Measurements from ENCODE around the gene STARD13. TPM values are rescaled to one million over a fixed set of nuclear protein-coding genes. Genes with fewer than 3 reads are reported as not detected.
A peak's percentile ranks its signal among the peaks of the same experiment; 100 is the strongest.

Gene STARD13
- total RNA-seq, 1 donor from 2014 or later = 61.0 TPM

DNA sequence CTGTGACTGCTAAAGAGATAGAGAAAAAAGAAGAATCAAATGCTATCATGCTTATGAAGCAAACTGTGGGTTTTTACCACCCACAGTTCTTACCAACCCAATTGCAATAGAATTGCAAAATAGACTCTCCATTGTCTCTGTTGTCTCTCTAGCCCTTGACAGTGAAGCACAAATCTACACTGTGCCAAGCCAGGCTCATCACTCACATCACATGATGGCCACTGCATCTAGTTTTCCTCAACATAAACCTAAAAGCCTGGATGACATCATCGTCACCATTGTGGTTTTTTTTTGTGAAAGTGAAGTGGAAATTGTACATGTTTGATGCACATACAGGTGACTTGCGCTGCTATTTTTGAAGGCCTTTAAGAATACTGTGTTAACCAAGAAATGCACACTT, 213.3 kb downstream of the STARD13 start:
- no peak for DNase-seq
- H3K9me3 ChIP-seq = no peaks in the 10 kb centered on the region
- H3K27ac ChIP-seq = no peak overlapping the region
- intact Hi-C loops (cut with DNase I) = no loop called here
- H3K36me3 ChIP-seq = no peaks in the 10 kb centered on the region
- ATAC-seq = no peak
- TF ChIP-seq, protein P1, sequence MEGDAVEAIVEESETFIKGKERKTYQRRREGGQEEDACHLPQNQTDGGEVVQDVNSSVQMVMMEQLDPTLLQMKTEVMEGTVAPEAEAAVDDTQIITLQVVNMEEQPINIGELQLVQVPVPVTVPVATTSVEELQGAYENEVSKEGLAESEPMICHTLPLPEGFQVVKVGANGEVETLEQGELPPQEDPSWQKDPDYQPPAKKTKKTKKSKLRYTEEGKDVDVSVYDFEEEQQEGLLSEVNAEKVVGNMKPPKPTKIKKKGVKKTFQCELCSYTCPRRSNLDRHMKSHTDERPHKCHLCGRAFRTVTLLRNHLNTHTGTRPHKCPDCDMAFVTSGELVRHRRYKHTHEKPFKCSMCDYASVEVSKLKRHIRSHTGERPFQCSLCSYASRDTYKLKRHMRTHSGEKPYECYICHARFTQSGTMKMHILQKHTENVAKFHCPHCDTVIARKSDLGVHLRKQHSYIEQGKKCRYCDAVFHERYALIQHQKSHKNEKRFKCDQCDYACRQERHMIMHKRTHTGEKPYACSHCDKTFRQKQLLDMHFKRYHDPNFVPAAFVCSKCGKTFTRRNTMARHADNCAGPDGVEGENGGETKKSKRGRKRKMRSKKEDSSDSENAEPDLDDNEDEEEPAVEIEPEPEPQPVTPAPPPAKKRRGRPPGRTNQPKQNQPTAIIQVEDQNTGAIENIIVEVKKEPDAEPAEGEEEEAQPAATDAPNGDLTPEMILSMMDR (IDR thresholded peaks at IDR 0.05) = no peak
- H3K27me3 ChIP-seq (ENCODE audit: low read depth) = no peaks in the 10 kb centered on the region
- no peaks in the 10 kb centered on the region for H3K4me1 ChIP-seq
- H3K4me3 ChIP-seq = no peak overlapping the region

DNA sequence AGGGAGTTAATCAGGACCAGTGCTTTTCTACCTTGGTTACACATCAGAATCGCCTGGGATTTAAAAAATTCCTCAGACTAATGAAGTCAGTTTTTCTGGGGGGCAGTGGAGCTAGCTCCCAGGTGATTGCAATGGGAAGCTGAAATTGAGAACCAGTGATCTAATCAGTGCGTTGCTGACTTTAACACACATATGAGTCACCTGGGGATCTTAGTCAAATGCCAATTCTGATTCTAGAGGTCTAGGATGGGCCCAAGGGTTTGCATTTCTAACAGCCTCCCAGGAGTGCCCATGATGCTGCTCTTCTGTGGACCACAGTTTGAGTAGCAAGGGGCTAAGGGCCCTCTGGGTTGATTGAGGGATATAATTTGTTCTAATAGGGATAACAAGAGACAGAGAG, 214.8 kb downstream of the STARD13 start:
- DNase-seq = no peak
- Histone ChIP-seq H3K27me3 (ENCODE audit: low read depth) (no peaks in the 10 kb centered on the region), H3K9me3 (no peaks in the 10 kb centered on the region), H3K27ac (no peak overlapping the region), H3K4me3 (no peak overlapping the region), H3K36me3 (no peaks in the 10 kb centered on the region), H3K4me1 (no peaks in the 10 kb centered on the region)
- intact Hi-C loops (cut with DNase I) = no loop called here
- no peak for ATAC-seq
- TF ChIP-seq, protein P1 (IDR thresholded peaks at IDR 0.05) = no peak

DNA sequence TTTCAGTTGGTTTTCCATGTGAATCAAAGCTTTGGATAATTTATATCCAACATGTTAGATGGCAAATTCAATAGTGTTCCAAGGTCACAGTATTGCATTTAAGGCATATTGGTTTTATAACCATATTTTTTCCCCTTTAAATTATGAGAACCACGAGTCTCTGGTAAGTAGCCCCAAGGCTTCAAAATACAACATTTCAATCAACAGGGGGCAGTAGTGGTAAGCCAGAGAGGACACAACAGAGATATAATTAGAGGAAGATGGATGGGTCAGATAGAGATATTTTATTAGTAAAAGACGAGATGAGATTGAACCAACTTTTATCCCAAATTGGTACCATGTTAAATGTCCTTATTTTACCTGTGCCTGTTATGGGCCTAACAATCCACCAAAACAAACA, 216.2 kb downstream of the STARD13 start:
- Histone ChIP-seq H3K9me3 (no peaks in the 10 kb centered on the region), H3K4me1 (no peaks in the 10 kb centered on the region), H3K4me3 (no peak overlapping the region), H3K27me3 (ENCODE audit: low read depth) (no peaks in the 10 kb centered on the region), H3K36me3 (no peaks in the 10 kb centered on the region), H3K27ac (no peak overlapping the region)
- TF ChIP-seq, protein P1 (IDR thresholded peaks at IDR 0.05) = peak; percentile 25
- DNase-seq (no peak), ATAC-seq (no peak)
- intact Hi-C loops (cut with DNase I) = no loop called here

DNA sequence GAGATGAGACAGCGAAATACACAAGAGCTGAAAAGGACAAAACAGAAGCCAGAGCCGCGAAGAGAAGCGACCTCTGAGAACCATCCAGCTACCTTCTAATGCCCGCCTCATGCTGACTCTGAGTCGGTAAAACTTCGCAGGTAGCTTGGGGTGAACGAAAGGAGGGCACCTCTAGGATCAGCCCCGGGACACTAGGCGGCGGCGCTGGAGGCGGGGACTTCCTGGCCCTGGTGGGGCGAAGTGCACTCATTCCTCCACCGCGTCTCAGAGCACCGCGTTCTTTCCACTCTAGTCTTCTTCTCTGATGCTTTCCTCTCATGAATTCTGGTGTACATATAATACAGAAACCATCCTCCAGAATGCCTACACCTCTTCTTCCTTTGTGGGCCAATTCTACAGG, 219.2 kb downstream of the STARD13 start:
- DNase-seq (no peak), ATAC-seq (no peak)
- Histone ChIP-seq H3K36me3 (no peaks in the 10 kb centered on the region), H3K27me3 (ENCODE audit: low read depth) (no peaks in the 10 kb centered on the region), H3K4me1 (no peaks in the 10 kb centered on the region), H3K27ac (no peak overlapping the region), H3K9me3 (no peaks in the 10 kb centered on the region), H3K4me3 (no peak overlapping the region)
- TF ChIP-seq, protein P1 (IDR thresholded peaks at IDR 0.05) = no peak
- intact Hi-C loops (cut with DNase I) = no loop called here

DNA sequence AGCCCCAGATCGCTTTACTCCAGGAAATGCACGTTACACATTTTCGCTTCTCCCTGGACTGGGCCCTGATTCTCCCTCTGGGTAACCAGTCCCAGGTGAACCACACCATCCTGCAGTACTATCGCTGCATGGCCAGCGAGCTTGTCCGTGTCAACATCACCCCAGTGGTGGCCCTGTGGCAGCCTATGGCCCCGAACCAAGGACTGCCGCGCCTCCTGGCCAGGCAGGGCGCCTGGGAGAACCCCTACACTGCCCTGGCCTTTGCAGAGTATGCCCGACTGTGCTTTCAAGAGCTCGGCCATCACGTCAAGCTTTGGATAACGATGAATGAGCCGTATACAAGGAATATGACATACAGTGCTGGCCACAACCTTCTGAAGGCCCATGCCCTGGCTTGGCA, 224.7 kb downstream of the STARD13 start:
- H3K9me3 ChIP-seq = no peaks in the 10 kb centered on the region
- peaks cover 10% of the 10 kb centered on the region for H3K4me1 ChIP-seq
- TF ChIP-seq, protein P1 (IDR thresholded peaks at IDR 0.05) = no peak
- H3K27me3 ChIP-seq (ENCODE audit: low read depth) = no peaks in the 10 kb centered on the region
- no peak overlapping the region for H3K27ac ChIP-seq
- DNase-seq (no peak), ATAC-seq (peak in 1 of 2 donors; percentile 35)
- H3K36me3 ChIP-seq = no peaks in the 10 kb centered on the region
- H3K4me3 ChIP-seq = no peak overlapping the region
- intact Hi-C loops (cut with DNase I) = no loop called here

All from lower lobe of right lung (tissue), 2 donors.